SKM-1 (cell line): ENCODE results near the gene LRRC8A.
"Not testable (repeated sequence)": the region's sequence is repeated elsewhere in the genome, so short reads cannot be mapped to it uniquely, and the experiment has no call there.

Source experiments
- DNase-seq: peaks from one replicate; lab custom pipeline; 2025; ENCODE audit not compliant: unreplicated experiment; lab: John Stamatoyannopoulos, UW

The LRRC8A gene

DNA sequence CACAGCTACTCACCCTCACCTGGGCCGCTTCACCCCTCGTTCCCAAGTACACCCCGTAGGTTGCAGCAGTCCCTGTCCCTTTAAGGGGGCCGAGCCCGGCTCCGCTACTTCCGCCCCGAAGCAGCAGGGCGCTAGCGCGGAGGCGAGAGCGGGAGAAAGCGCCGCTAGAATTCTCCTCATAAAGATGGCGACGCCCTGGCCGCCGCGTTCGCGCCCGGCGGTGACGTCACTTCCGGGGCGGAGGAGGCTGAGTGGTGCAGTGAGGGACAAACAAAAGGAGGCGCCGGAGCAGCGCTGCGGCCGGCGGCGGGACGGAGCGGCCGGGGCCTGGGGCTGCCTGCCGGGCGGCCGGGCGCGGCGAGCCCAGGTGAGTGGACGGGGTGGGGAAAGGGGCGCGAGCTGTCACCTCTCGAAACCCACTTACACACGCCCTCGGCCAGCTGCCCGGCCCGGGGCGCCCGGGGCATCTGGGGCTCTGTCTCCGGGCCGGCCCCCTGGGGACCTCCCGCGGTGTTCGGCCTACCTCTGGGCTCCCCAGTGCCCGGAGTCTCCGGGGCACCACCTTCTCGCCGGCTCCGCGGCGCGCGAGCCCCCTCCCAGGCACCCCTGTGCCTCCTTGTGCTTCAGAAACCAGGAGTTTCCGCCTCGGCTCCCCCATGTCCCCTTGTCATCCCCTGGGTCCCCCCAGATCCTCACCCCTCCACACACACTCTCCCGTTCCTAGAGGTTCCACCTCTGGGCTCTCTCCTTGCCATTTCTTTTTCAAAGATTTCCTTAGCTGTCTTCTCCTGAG is at the start of gene LRRC8A, which contains the start of gene KYAT1:
Gene LRRC8A, plus strand, starts transcription at position 250 of the 793 bp plus-strand sequence. CDS start 25,032 bp downstream, outside the sequence.
Gene KYAT1, minus strand, starts transcription at position 67 of the 793 bp plus-strand sequence. CDS start 36,545 bp downstream, outside the sequence.
- peak; percentile 96 for DNase-seq

DNA sequence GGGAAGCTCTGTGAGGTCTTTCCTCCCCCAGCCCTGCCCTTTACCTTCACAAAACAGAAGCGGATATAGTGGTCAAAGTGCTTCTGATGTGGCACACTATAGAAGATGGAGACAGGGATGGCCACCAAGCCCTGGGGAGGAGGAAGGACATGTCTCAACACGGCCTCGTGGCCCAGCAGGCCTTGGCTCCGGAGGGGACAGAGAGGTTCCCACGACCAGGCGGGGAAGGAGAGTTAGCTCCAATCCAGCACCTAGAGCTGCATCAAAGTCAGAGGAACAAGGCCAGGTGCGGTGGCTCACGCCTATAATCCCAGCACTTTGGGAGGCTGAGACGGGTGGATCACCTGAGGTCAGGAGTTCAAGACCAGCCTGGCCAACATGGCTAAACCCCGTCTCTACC is 48.2 kb upstream of the LRRC8A start:
- DNase-seq: no peak

DNA sequence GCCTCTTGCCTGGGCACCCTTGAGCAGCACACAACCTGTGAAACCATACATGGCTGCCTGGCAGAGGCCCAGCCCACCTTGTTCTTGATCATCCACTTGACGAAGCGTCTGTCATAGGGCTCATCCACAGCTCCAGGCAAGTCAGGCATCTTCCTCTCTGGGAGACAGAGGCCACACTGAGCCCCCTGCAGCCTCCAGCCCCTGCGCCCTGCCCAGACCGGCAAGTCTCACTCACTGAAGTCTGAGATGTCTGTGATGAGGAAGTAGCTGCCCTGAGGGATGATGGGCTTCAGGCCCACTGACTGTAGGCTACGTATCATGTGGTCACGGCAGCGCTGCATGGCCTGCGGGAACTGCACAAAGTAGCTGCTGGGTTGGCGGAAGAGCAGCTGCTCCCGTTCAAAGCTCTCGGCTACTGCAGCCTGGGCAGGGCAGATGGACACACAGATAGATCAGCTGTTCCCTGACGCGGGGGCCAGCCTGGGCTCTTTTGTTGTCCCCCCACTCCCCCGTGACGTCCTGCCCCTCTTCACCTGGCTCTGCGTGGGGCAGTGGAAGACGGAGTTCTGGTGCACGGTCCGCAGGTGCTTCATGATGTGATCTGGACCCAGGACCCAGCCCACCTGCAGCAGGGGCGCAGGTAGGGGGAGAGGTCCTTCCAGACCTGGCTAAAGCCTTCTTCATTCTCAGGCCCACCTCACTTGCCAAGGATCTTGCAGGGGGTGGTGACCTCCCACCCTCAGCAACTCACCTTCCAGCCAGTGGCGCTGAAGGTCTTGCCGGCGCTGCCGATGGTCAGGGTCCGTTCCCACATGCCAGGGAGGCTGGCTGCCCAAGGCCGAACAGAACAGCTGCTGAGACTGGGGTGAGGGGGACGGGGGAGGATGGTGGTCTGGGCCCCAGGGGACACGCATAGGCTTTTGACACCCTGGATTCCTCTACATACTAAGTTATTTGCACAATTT is 46.4 kb upstream of the LRRC8A start:
- no peak for DNase-seq

DNA sequence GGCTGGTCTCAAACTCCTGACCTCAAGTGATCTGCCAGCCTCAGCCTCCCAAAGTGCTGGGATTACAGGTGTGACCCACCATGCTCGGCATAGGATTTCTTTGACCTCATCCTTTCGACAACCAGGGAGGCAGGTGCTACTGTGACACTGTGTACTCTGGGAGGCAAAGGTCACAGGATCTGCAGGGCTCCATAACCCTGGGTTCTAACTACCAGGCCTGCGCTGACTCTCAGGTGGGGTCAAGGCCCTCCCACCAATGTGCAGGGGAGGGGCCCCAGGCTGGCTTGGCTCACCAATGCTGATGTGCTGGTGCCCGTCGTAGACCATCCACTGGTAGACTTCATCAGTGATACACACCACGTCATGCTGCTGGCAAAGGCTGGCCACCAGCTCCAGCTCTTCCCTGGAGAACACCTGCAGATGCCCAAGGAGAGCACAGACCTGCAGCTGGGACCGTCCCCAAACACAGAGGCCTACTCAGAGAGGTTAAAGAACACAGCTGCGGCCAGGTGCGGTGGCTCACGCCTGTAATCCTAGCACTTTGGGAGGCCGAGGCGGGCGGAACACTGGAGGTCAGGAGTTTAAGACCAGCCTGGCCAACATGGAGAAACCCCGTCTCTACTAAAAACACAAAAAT is 45.3 kb upstream of the LRRC8A start:
- DNase-seq: no peak

DNA sequence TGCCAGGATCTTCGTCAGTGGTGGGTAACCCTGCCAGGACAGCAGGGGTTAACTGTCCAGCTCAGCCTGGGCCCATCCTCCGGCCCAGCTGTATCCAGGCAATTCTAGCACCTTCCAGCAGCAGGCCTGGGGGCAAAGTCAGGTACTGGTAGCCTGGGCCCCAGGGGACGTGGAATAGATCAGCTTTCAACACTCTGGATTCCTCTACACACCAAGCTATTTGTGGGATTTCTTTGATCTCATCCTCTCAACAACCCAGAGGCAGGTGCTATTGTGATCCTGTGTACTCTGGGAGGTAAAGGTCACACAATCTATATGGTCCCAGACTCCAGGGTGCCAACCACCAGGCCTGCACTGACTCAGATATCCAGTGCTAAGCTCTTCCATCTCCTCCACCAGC is 43.6 kb upstream of the LRRC8A start:
- no peak for DNase-seq

DNA sequence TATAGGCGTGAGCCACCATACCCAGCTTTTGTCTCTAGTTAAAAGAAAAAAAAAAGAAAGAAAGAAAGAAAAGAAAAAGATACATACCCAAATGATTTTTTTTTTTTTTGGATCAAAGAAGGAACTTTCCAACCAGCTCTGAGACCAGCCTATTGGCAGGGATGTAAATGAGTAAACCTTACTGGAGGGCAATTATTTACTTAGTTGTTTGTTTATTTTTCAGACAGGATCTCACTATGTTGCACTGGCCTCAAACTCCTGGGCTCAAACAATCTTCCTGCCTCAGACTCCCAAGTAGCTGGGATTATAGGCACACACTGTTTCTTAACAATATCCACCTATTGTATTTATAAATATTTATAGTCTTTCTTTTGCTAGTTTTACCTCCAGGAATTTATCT is 41.4 kb upstream of the LRRC8A start:
- DNase-seq: no peak

DNA sequence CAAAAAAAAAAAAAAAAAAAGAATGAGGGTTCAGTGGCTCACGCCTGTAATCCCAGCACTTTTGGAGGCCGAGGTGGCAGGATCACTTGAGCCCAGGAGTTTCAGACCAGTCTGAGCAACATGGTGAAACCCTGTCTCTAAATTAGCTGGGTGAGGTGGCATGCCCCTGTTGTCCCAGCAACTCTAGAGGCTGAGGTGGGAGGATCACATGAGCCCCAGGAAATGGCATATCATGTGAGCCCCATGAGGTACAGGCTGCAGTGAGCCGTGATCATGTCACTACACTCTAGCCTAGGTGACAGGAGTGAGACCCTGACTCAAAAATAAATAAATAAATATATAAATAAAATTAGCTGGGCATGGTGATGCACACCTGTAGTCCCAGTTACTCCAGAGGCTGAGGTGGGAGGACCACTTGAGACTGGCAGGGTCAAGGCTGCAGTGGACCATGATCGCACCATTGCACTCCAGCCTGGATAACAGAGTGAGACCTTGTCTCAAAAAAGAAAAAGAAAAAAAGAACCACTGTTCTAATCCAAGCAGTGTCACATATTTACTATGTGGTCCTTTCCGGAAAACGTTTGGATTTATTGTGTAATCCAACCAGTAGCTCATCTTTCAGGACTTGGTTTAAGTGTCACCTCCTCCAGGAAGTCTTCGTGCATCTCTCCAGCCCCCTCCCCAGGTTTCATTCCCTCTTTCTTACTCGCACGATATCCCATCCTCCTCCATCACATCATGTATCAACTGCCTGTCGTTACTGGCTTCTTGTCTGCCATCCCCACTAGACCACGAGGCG is 40.0 kb upstream of the LRRC8A start:
- DNase-seq: no peak

DNA sequence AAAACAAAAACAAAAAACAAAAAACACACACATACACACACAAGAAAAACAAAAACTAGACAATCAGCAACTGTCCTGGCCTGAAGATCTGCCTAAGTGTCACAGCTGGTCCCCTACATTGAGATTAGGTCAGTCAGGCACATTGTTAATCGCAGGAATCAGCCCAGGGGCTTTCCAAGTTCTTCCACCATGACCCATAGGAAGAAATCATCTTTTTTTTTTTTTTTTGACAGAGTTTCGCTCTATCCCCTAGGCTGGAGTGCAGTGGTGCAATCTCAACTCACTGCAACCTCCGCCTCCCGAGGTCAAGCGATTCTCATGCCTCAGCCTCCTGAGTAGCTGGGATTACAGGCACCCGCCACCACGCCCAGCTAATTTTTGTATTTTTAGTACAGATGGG is 38.8 kb upstream of the LRRC8A start:
- not testable (repeated sequence) for DNase-seq

DNA sequence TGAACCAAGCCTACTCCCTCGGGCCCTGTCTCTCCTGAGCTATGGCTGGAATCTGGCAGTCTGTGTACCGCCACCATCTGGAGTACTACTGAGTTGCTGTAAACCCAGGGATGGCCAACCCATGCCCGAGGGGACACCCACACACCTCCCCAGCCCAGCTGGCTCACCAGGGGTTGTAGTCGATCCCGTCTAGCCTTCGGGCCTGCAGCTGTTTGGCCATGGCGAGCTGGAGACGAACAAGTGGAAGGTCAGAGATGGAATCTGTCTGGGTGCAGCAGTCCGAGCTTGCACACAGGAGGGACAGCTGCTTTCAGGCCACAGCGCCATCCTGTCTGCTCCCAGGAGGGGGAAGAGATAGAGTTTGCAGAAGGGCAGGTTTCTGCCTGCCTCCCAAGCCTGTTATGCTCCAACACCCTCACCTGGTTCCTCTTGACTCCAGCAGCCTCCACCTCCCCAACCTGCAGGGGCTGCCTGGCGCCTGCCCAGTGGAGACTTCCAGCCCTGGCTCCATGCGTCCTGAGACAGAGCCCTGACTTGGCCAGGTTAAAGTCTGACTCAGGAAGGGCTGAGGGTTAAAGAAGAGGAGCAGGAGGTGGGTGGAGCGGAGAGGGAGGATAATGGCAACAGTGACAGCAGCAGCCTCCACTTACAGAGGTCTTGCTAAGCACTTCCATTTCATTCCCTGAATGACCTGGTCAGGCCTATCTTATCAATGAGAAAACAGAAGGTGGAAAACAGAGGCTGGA is 36.6 kb upstream of the LRRC8A start:
- DNase-seq: no peak

DNA sequence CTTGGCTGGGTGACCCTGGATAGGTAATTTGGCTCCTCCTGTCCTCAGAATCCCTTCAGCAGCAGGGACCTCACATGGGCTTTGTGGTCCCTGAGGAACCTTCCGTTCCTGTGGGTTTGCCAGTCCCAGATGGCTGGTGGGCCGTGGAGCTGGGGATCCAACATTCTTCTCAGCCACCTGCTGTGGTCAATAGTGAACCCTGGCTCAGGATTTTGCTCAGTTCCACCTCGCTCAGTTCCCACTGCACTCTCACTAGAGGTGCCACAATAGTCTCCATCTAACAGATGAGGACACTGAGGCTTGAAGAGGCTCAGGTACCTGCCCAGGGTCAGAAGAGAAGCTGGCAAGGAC is 35.3 kb upstream of the LRRC8A start:
- DNase-seq: no peak

DNA sequence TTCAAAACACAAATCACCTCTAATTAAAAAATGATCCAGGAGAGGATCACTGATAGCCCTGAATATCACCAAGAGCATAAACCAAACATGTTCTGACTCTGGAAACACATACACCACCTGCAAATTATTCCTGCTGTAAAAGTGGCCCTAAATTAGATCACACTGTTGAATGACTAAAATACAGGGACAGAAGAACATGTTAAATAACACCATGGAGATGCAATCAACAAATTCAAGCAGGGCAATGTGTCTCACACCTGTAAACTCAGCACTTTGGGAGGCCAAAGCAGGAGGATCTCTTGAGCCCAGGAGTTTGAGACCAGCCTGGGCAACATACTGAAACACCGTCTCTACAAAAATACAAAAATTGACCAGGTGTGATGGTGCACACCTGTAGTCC is 34.1 kb upstream of the LRRC8A start:
- no peak for DNase-seq

DNA sequence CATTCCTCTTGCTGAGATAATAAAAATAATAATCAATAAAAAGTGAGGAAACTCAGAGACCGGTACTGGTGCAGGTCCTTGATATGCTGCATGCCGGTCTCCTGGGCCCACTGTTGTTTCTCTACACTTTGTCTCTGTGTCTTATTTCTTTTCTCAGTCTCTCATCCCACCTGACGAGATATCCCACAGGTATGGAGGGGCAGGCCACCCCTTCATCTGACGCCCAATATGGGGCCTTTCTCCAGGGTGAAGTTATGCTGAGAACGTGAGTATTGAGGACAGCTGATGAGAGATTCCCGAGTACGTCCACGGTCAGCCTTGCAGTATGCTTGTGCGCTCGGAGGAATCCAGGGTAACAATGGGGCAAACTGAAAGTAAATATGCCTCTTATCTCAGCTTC is 30.9 kb upstream of the LRRC8A start:
- not testable (repeated sequence) for DNase-seq

DNA sequence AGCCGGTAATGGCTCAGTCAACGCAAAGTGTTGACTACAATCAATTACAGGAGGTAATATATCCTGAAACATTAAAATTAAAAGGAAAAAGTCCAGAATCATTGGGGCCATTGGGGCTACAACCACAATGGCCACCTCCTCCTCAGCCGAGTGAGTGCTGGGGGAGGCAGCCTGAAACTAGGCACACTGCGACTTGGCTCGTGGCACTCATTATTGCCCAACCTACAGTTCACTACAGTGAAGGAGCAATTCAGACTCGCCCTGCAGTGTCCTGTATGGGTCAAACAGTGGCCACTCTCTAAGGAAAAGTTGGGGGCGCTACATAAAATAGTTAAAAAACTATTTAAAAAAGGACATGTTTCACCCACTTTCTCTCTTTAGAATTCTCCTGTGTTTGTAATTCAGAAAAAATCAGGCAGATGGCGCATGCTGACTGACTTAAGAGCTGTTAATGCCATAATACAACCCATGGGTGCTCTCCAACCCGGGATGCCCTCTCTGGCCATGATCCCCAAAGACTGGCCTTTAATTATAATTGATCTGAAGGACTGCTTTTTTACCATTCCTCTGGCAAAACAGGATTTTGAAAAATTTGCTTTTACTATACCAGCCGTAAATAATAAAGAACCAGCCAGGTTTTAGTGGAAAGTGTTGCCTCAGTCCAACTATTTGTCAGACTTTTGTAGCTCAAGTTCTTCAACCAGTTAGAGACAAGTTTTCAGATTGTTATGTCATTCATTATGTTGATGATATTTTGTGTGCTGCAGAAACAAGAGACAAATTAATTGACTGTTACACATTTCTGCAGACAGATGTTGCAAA is 29.9 kb upstream of the LRRC8A start:
- peak; percentile 9 for DNase-seq

DNA sequence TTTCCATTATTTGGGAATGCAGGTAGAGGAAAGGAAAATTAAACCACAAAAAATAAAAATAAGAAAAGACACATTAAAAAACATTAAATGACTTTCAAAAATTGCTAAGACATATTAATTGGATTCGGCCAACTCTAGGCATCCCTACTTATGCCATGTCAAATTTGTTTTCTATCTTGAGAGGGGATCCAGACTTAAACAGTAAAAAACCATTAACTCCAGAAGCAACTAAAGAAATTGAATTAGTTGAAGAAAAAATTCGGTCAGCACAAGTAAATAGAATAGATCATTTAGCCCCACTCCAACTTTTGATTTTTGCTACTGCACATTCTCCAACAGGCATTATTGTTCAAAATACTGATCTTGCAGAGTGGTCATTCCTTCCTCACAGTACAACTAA is 29.3 kb upstream of the LRRC8A start:
- DNase-seq: not testable (repeated sequence)

DNA sequence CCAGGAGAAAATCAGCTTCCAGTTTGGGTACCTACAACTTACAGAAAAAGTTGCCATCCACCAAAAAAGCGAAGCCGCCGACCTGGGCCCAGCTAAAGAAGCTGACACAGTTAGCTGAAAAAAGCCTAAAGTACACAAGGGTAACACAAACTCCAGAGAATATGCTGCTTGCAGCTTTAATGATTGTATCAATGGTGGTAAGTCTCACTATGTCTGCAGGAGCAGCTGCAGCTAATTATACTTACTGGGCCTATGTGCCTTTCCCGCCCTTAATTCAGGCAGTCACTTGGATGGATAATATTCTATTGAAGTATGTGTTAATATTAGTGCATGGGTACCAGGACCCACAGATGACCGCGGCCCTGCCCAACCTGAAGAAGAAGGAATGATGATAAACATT is 27.5 kb upstream of the LRRC8A start:
- DNase-seq: not testable (repeated sequence)

DNA sequence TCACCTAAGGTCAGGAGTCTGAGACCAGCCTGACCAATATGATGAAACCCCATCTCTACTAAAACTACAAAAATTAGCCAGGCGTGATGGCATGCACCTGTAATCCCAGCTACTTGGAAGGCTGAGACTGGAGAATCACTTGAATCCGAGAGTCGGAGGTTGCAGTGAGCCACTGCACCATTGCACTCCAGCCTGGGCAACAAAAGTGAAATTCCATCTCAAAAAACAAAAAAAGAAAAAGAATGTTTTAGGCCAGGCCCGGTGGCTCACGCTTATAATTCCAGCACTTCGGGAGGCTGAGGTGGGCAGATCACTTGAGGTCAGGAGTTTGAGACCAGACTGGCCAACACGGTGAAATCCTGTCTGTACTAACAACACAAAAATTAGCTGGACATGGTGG is 23.5 kb upstream of the LRRC8A start:
- DNase-seq: not testable (repeated sequence)

DNA sequence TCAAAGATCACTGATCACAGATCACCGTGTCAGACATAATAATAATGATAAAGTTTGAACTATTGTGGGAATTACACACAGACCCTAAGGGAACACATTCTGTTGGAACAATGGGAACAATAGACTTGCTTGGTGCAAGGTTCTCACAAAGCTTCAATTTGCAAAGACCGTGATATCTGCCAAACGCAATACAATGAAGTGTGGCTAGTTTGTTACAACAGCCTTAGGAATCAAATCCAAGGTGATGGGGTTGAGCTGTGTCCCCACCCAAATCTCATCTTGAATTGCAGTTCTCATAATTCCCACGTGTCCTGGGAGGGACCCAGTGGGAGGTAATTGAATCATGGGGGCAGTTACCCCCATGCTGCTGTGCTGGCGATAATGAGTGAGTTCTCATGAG is 21.0 kb upstream of the LRRC8A start:
- DNase-seq: no peak

DNA sequence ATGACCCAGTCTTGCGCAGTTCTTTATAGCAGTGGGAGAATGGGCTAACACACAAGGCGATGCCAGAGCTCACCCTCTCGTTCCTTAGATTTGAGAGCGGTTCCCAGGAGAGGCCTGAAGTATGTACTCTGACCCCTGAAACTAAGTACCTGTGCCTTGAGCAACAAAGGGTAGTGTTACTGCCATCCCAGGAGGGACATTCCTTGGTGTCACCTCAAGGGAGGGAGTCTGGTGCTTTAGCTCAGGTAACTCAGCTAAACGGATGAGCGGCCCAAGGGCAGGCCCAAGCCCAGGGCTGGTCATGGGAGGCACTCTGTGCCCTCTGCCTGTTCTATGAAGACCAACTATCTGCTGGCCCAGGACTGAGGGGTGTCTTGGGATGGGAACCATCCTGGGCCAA is 20.4 kb upstream of the LRRC8A start:
- no peak for DNase-seq

DNA sequence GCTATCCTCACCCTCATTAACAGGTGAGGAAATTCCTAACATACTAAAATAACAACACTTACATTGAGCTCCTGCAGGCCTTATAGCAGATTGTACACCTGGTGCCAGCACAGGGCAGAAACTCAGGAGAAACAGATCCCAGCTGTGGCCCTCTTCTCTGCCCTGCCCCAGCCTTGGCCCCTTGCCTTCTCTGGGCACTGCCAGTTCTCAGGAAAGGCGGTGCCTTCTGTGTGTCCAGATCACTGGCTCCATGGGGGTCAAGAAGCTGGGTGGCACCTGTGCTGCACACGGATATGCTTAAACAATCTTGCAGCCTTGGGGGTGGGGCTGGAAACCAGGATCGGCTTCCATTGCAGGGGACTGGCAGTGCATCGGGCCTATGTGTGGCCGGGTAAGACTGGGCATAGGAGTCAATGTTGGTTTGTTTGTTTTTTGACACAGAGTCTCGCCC is 19.5 kb upstream of the LRRC8A start:
- no peak for DNase-seq
